ENCODE measurements around the gene PPP5C.
"Not testable (repeated sequence)": the region's sequence is repeated elsewhere in the genome, so short reads cannot be mapped to it uniquely, and the experiment has no call there.

The PPP5C gene

DNA sequence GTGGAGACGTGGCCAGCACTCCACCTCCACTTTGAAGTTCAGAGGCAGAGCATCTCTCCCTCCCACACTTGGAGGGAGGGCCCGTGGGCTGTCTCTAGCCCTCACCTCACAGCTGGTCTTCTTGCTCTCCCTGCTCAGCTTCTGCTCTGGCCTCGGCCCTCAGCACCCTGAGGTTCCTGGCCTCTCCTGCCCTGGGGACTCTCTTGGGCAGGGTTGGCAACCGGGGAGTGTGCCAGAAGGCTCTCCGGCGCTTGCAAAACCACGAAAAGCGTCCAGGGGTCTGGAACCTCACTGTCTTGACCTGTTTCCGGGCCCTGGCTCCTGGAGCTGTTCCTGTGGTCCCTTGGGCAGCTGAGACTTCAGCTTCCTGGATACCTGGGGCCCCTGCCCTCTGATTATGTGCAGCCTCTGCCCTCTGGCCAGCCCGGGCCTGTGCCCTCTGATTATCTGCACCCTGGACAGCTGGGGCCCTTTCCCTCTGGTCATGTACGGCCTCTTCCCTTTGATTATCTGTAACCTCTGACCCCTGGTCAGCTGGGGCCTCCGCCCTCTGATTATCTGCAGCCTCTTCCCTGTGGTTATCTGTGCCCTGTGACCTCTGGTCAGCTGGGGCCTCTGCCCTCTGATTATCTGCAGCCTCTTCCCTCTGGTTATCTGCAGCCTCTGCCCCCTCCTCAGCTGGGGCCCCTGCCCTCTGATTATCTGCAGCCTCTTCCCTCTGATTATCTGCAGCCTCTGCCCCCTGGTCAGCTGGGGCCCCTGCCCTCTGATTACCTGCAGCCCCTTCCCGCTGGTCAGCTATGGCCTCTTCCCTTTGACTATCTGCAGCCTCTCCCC is 64.4 kb downstream of the PPP5C start:
- no peak for DNase-seq

DNA sequence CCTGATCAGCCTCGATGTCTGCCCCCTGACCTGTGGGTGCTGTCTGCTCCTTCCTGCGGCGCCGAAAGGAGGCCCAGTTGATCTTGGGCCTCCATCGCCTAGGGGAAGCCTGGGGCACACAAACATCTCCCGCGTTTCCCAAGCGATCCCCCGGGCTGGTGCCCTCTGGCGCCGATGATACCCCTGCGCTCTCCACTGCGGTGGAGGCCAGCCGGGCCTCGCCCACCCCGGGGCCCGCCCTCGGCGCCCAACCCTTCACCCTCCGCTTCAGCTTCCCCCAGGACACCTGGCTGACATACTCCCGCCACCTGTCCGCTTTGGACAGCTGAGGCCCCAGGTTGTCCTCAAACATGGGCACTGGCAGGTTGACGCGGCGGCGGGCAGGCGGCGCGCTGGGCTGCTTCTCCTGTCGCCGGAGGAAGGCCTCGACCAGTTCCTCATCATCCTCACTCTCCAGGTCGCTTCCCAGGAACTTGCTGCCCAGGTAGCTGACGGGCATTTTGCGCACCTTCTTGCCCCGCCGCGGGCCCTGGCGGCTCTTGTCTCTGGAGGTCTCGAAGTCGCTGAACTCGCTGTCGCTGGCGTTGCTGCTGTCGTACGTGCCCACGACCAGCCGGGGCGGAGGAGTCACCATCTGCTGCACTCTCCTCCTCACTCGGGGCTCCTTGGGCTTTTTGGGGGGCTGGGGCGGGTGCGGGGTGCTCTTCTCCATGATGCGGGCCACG is 65.2 kb downstream of the PPP5C start:
- no peak for DNase-seq

DNA sequence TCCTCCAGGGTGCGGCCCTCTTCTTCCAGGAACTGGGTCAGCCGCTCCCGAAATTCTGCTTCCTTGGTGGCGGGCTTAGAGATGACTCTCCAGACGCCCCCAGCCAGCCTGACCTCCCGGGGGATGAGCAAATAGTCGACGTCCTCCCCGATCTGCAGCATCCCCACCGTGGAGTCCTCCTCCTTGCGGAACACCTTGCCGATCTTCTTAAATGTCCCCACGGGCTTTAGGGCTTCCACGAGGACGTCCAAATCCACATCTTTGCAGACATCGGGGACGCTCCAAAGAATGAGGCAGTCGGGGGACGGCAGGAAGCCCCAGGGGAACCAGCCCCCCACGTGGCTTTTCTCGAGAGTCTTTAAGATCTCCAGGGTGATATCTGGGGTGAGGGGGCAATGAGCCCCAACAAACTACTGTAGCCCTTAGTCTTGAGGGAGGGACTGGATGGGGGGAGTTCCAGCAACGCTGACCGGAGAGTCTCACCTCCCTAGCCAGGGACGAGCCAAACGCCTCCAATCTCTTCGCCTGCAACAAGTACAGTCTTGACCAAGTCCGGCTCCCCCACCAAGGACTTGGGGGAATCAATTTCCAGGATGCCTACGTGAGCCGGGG is 65.9 kb downstream of the PPP5C start:
- DNase-seq: no peak

DNA sequence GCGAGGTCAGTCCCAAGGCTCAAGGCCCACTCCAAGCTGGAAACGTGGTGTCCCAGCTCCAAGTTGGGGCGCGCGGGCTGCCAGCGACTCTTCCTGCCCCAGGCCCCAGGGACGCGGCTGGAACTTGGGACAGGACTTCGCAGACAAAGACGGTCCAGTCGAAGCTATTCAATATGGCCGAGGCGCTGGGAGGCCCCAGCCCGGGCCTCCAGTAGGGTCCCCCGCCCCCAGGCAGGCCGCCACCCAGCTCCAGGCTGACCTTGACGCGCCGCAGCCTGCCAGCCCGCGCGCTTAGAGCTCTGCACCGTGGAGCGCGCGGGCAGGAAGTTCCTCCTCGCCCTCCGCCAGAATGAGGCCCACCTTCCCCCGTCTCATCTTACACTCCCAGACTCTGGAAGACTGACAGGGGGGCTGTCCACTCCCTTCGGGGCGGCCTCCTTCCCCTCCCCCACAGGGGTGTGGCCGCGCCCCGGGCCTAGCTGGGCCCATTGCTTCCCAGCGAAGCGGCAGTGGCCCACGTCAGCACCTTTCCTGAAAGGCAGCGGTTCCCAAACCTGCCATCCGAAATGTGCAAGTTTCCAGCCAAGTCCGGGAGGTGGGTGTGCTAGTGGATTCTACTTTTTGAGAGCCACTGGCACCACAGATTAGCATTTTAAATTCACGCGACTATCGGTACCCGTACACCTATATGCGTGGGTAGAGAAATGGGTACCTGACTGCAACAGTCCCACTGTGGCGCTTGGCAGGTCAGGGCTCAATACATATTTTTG is 66.6 kb downstream of the PPP5C start, which contains the start of gene CCDC8:
Gene CCDC8, minus strand, starts transcription at position 303 of the 770 bp plus-strand sequence. CDS start 754 bp downstream, outside the sequence.
- DNase-seq: no peak

DNA sequence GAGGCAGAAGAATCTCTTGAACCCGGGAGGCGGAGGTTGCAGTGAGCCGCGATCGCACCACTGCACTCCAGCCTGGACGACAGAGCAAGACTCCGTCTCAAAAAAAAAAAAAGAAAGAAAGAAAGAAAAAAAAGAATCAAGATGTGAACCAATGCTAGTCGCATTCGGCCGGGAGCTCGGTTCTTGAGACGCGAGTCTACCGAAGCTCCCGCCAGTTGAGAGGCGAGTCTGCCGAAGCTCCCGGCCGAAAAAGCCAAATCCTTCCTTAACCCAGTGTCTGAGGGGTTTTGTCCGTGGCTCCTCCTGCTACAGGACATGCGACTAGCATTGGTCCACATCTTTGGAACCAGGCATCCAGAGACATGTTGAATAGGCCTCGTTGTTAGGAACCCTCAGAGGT is 68.0 kb downstream of the PPP5C start:
- not testable (repeated sequence) for DNase-seq

DNA sequence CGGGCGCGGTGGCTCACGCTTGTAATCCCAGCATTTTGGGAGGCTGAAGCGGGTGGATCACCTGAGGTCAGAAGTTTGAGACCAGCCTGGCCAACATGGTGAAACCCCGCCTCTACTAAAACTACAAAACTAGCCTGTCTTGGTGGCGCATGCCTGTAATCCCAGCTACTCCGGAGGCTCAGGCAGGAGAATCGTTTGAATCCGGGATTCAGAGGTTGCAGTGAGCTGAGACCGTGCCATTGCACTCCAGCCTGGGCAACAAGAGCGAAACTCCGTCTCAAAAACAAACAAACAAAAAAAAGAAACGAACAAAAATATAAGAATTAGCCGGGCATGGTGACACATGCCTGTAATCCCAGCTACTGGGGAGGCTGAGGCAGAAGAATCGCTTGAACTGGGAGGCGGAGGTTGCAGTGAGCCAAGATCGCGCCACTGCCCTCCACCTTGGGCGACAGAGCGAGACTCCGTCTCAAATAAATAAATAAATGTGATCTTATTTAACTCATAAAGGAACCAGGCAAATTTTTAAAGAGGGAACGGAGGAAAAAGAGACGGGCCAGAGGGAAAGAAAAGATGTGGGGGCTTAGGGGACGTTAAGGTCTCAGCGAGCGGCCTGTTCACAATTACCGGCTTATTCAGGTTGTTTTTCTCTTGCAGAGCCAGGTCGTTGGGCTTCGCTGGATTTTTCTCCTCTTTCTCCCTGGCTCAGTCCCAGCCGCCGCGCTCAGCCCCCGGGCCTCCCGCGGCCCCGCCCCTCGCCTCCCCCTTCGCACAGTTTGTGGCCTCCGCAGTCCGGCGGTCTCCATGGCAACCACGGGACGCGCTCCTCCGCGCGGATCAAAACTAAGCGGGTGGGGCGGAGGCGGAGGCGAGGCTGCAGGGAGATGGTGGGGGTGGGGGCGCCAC is 69.2 kb downstream of the PPP5C start:
- peak; percentile 52 for DNase-seq

DNA sequence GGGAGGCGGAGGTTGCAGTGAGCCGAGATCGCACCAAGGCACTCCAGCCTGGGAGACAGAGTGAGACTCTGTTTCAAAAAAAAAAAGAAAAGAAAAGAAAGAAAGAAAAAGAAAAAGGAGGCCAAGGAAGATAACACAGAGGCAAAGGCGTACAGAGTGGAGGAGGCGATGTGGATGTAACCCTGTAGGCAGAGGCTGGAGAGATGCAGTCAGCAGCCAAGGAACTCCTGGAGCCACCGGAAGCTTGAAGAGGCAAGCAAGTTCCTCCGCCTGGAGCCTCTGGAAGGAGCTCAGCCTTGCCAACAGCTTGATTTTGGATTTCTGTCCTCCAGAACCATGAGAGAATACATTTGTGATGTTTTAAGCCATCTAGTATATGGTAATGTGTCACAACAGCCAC is 73.2 kb downstream of the PPP5C start:
- no peak for DNase-seq

DNA sequence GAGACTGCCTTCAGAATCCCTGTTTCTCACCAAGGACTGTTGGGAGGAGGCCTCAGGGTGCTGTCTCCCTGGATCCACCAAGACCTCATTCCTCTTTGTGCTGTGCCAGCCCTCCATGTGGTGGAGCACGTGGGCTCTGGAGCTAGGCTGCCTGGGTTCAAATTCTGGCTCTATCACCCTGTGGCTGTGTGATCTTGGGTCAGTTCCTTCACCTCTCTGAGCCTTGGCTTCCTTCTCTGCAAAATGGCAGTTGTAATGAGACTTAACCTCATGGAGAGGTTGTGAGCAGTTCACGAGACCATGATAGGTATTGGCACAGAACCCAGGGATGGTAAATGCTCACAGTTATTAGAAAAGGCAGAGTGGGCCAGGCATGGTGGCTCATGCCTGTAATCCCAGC is 75.5 kb downstream of the PPP5C start:
- DNase-seq: no peak

DNA sequence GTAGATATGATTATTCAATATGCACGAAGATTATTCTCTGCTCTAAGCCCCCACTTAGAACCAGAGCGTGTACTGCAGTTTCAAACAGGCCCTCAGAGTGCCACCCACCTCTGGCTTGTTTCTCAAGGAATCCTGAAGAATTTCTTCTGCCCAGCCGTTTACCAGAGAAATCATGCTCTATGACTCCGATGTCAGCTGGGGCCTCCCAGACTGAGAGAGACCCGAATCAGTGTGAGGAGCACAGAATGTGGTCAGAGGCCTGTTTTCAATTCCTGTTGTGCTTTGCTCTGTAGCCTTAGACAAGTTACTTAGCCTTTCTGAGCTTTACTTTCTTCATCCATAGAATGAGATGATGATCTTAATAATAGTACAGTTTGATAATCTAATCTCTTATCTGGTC is 76.3 kb downstream of the PPP5C start:
- no peak for DNase-seq

DNA sequence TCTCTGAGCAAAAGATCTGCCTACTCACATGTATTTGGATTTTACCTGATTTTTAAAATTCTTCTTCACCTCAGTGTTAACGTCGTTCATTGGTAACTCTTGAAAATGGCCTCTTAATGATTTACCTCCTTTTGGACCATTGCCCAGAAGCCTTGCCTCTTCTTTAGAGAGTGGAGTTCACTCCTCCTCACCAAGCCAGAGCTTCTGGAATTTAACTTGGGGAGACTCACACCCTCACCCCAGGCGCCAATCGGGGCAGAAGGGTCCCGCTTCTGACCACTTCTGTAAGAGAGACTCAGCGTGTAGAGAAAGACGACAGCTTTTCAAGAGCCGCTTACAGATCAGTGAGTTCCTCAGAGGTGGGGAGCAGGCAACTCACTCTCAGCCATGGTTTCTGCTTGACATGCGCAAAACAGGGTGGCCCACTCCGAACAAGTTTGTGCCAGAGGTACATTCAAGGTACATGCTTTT is 79.2 kb downstream of the PPP5C start:
- no peak for DNase-seq

DNA sequence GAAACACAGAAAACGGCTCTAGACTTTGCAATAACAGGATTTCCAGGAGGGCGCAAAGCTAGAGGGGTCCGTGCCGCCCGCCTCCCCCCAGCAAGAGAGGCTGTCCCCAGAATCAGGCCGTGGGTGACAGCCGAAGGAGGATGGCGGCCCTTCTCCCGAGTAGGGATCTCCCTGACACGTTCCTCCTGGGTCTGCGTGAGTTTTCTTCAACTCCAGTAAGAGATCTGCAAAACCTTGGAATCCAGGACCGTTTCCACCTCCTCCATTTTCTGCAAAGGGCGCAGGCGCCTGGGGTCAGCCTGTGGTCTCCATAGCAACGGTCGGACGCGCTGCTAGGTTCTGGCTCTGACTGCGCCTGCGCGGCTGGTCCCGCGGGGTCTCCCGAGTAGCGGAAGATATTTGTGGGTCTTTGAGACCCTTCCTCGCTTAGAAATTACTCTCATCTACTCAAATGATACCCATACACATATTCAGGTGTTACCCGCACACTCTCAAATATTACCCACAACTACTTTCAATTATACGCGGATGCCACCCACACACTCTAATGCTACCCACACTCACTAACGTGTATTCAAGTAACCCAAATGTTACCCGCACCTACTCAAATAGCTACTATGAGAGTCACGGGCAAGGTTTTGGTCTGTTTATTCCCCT is 79.7 kb downstream of the PPP5C start:
- peak; percentile 55 for DNase-seq

DNA sequence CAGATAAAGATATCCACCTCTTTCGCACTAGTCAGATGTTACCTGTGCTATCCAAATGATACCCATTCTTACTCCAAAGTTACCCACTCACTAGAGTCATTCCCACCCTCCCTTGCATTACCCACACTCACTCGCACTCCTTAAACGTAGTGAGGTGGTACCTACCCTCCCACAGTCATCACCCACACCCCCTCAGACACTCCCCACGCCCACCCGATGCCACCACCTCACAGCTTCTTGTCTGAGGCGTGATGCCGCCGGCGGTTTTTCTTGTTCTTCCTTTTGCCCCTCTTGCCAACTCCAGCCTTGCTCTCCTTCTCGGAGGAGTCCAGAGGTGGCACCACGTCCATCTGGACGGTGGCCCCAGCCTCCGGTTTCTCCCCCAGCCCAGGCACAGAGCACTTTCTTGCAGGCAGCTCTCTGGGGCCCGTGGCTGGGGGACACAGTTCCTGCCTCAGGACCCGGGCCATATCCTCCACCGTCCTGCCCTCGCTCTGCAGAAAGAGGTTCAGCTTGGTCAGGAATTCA is 80.7 kb downstream of the PPP5C start:
- DNase-seq: no peak

DNA sequence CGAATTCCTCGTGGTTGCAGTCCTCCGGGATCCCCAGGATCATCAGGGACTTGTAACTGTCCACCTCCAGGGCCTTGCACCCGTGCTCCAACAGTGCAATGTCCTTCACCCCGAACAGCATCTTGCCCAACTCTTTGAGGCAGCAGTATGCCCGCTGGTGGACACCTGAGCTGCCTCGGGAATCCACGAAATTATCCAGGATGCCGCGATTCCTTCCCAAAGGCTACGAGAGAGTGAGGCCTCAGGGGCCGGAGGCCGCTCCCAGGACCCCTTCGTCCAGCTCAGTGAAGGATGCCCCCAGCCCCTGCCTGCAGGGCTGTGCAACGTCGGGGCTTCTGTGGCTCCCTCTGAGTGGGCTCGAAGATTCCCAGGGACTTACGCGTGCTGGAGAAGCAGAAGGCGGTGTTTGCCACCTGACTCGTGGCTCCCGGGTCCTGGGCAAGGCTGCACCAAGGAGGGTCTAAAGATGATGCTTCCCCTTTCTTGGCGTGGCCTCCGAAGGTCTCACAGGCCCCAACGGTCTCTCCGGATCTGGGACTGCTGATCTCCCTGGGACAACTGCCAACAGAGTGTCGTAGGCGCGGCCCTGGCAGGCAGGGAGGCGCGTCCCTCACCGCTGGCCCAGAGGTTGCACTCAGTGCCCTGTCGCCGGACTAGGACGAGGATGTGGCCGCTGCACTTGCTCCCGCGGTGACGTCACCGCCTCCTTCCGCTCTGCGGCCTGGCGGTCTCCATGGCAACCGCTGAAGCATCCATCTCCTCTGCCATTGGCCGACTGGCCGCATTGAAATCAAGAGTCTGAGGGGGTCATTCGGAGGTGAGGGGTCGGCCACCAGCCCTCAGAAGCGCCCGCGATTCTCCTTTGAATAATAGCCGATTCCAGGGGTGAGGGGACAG is 81.6 kb downstream of the PPP5C start, which contains the start of gene PNMA8C:
Gene PNMA8C, minus strand, starts transcription at position 698 of the 897 bp plus-strand sequence. Its CDS starts 577 bp downstream, at position 121.
- no peak for DNase-seq

DNA sequence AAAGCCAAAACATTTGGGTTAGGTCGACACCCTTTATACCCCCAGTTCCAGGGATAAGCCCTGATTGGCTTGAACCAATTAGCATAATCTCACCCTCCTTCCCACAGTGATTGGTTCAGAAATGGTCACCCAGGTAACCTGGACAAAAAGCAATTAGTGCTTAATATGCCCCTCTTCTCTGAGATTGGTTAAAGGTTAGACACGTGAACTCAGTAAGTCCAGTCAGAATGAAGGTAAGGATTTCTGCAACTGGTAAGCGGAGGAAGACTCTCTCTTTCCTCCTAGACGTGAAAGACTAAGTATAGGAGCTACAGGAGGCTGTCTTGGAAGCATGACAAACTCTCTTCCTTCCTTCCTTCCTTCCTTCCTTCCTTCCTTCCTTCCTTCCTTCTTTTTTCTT is 83.1 kb downstream of the PPP5C start:
- DNase-seq: no peak

DNA sequence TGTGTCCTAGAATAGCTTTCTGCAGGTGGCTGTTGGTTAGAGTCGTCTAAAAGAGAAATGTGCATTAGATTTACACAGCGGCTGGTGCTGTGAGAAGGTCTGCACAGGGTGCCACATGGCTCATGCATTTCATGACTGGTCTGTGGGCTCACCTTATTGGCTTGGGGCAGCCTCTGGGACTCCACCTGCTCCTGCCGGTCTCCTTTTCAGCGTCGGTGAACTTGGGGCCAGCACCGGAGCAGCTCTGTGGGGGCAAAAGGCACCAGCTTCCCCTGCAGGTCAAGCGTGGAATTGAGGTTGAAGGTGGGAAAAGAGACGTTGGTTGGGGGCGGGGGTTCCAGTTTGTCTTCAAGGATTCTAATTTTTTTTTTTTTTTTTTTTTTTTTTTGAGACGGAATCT is 84.9 kb downstream of the PPP5C start:
- no peak for DNase-seq

DNA sequence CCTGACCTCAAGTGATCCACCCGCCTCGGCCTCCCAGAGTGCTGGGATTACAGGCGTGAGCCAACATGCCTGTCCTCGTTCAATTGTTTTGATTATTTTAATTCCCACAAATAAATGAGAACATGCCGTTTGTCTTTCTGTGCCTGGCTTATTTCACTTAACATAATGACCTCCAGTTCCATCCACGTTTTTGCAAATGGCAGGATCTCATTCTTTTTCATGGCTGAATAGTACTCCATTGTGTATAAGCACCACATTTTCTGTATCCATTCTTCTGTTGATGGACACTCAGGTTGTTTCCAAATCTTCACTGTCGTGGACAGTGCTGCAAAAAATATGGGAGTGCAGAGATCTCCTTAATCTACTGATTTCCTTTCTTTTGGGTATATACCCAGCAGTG is 86.6 kb downstream of the PPP5C start:
- not testable (repeated sequence) for DNase-seq

DNA sequence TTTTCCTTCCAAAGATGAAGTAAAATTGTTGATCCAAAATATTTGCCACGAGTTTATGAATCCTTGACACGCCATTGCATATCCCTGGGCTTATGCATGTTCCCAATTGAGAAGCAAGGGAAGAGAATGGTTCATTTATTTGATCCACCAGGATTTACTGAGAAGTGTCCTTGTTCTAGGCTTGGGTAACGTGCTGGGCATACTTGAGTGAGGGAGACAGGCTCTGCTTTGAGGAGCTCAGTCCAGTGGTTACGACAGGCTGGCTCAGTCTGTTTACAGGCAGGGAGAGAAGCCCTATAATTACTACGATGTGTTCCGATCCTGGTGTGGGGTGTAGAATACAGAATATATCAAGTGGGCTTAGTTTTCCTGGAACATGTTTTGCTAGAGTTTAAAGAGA is 88.1 kb downstream of the PPP5C start:
- DNase-seq: no peak

DNA sequence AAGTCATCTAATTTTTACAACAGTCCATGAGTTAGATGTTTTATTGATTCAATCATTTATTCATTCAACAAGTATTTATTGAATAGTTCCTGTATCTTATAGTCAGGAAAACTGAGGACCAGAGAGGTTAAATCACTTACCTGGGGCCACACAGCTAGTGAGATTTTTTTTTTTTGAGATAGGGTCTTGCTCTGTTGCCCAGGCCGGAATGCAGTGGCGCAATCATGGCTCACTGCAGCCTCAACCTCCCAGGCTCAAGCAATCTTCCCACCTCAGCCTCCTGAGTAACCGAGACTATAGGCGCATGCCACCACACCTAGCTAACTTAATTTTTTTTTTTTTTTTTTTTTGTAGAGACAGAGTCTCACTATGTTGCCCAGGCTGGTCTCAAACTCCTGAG is 88.8 kb downstream of the PPP5C start:
- not testable (repeated sequence) for DNase-seq
